Measurements from ENCODE around the gene FCER2.
A peak's percentile ranks its signal among the peaks of the same experiment; 100 is the strongest.

DNA sequence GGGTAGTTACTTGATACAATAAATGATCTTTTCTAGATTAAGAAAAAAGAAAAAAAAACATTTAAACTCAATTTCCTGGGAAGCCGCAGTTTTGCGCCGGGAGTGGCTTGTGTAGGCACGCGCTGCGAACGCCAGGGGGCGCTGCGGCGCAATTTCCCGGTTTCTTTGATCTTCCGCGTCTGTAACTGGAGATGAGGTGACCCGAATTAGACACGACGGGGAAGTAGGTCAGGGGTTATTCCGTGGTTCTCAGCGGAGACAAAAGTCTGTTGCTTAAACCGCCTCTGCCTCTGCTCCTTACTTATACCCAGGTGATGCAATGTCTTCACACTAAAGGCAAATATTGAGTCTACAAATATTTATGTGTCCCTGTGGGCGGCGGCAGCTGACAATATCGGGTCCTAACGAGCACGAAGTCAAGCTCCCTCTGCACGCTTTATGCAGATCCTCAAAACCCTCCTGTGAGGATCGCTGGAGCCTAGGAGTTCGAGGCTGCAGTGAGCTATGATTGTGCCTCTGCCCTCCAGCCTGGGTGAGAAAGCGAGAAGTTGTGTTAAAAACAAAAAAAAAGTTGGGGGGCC is 49.8 kb downstream of the FCER2 start:
- TF ChIP-seq POLR2A (IDR thresholded peaks at IDR 0.05): peak in 2 of 3 donors; percentile 11 to 28
- TF ChIP-seq, protein P1, sequence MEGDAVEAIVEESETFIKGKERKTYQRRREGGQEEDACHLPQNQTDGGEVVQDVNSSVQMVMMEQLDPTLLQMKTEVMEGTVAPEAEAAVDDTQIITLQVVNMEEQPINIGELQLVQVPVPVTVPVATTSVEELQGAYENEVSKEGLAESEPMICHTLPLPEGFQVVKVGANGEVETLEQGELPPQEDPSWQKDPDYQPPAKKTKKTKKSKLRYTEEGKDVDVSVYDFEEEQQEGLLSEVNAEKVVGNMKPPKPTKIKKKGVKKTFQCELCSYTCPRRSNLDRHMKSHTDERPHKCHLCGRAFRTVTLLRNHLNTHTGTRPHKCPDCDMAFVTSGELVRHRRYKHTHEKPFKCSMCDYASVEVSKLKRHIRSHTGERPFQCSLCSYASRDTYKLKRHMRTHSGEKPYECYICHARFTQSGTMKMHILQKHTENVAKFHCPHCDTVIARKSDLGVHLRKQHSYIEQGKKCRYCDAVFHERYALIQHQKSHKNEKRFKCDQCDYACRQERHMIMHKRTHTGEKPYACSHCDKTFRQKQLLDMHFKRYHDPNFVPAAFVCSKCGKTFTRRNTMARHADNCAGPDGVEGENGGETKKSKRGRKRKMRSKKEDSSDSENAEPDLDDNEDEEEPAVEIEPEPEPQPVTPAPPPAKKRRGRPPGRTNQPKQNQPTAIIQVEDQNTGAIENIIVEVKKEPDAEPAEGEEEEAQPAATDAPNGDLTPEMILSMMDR (IDR thresholded peaks at IDR 0.05): peak; percentile 96 to 100 (median 98)
